Measurements from ENCODE around the gene PGBD5.

The PGBD5 gene

DNA sequence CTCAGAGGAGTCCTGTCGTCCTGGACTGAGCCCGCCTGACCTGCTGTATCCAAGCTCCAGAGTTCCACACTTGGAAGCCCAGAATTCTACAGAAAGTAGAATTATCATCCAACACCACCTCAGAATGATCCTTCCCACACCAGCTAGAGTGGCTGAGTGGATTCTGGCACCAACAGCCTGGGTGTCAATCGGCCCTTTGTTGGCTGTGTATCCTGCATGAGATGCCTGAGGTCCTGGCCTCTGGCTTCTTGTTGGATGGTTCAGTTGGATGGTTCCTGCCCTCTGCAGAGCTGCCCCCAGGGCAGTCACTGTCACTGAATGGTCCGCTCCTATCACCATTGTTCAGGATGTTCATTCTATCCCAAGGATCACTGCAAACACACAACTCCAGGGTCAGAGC lies 49.8 kb downstream of the PGBD5 start:
- no peak for DNase-seq (ENCODE audit: low read depth)

DNA sequence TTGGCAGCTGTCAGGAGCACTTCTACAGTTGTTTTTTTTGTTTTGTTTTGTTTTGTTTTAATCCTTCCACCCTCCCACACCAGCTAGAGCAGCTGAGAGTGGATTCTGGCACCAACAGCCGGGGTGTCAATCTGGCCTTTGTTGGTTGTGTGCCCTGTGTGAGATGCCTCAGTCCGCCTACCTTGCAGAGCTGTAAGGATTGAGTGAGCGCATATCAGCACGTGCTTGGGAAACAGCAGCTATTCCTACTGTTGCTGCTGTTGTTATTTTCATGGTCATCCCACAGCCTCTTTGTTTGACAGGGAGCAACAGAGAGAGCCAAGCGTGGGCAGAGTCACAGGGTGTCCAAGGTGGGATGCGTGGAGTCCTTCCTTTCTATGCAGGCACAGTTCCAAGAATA lies 50.4 kb downstream of the PGBD5 start:
- no peak for DNase-seq (ENCODE audit: low read depth)

GRCh38 chr1:230375147-230375546 lies 51.0 kb downstream of the PGBD5 start:
- DNase-seq (ENCODE audit: low read depth) = no peak

DNA sequence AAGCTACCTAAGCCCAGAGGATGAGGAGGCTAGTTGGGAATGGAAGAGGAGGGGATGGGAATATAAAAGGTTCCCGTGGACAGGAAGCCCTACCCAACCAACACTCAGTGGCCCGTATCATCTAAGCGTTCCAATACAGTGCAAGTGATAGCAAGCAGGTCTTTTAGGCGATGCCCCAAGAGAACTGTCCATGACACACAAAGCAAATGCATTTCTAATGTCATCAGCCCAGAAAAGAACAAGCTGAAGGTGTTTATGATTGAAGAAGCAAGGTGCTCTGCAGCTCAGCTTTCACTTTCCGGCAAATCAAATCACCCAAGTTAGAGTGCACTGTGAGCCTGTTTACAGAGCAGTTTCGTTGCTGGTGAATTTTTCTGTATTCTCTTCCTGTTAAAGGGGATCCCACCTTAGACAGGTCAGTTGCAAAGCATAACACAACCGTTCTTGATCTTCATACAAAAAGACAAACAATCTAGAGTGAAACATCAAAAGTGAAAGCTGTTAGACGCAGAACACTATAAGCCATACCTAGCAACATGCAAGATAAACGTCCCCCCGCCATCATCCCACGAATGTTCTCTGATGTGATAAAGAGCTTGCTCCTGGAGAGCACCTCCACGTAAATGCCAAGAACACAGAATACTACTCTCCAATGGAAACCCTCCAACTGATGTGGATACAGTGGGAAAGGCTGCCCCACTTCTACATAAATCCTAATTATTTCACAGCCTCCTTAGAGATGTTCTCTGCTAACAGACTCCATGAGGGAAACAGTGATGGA lies 54.0 kb downstream of the PGBD5 start:
- DNase-seq (ENCODE audit: low read depth) = no peak

GRCh38 chr1:230370109-230370508 lies 56.0 kb downstream of the PGBD5 start:
- DNase-seq (ENCODE audit: low read depth) = no peak

DNA sequence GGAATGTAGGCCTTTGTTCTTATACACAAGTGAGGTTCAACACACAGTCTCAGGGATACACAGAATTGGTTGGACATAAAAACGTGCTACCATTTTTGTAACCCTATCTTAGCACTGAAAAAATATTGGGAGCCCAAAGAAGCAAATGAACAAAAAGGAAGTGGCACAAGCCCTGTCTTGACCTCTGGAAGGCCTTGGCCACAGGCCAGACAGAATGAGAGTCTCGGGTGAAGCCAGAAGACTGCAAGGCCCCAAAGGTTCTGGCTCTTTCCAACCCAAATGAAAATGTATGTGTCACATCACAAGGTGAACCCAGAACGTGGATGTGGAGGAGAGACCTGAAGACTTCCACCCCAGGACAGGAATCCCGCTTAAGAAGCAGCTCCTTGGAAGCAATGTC lies 57.3 kb downstream of the PGBD5 start:
- DNase-seq (ENCODE audit: low read depth) = no peak

GRCh38 chr1:230368363-230368762 lies 57.8 kb downstream of the PGBD5 start:
- no peak for DNase-seq (ENCODE audit: low read depth)

GRCh38 chr1:230366504-230366915 lies 59.6 kb downstream of the PGBD5 start:
- no peak for DNase-seq (ENCODE audit: low read depth)

DNA sequence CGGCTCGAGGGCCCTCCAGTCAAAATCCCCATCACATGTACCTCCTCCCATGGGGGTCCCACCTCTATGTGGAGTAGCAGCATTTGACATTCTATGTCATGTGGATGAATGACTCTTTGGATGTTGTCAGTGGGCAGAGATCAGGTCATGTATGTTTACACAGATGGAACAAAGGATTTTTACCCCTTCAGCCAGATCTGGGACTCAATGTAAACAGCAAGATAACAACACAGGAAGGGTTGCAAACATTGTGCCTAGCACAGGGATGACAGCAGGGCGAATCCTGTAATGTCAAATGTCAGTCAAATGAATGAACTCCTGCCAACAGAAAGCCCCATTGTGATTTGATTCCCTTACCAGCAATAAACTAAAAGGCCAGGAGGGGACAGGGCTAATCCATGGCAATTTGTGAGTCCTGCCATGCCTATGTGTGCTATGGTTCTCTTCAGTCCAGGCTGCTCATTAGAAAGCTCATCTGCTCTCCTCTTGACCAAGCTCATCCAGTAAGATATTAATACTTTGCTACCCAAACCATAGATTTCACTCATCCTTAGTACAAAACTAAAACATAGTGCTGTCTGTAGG lies 60.3 kb downstream of the PGBD5 start:
- no peak for DNase-seq (ENCODE audit: low read depth)

GRCh38 chr1:230362949-230363348 lies 63.2 kb downstream of the PGBD5 start:
- DNase-seq (ENCODE audit: low read depth) = no peak

- no peak for DNase-seq (ENCODE audit: low read depth)
These were observed 64.2 kb downstream of the PGBD5 start for GRCh38 chr1:230361941-230362340.

DNA sequence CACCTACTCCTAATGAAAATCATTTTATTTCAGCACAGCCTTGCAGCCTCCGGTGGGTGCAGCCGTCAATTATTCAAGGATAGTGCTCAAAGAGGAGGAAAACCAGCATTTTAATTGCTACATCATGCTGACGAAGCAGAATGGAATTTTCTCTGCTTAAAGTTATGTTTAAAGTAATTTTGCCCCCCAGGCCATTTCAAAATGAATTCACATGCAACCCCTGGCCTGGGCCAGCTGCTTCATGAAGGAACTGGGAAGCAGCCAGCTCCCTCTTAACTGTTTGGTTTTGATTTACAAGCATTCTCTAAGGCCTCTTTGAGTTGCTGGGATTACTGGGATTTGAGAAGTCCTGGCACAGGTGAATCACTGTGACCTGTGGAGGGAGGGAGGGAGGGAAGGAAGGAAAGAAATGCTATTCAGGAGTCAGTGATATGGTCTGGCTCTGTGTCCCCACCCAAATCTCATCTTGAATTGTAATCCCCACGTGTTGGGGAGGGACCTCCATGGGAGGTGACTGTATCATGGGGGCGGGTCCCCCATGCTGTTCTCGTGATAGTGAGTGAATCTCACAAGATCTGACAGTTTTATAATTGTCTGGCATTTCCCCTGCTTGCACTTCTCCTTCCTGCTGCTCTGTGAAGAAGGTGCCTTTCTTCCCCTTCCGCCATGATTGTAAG lies 66.0 kb downstream of the PGBD5 start:
- DNase-seq (ENCODE audit: low read depth) = peak; percentile 23

GRCh38 chr1:230356869-230357794 lies 69.0 kb downstream of the PGBD5 start:
- DNase-seq (ENCODE audit: low read depth) = no peak

GRCh38 chr1:230356190-230356589 lies 69.9 kb downstream of the PGBD5 start:
- DNase-seq (ENCODE audit: low read depth) = no peak

DNA sequence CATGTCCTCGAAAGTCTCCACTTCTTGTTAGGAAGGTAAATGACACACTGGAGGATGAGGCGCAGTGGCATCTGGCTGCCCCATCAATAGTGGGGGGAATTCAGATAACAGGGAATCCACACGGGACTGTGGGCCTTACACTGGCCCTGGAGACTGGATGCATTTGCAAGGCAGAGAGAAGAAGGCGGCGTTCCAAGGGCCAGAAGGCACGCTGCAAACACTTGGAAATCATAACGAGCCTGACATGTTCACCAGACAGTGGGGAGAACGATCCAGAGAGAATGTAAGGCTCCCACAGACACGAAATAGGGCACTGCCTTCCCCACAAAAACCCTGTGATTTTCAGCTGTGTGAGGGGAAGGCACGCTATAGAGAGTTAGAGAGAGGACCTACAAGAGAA lies 70.5 kb downstream of the PGBD5 start:
- DNase-seq (ENCODE audit: low read depth) = no peak

- DNase-seq (ENCODE audit: low read depth) = no peak
These were observed 71.0 kb downstream of the PGBD5 start for GRCh38 chr1:230355128-230355527.

GRCh38 chr1:230354005-230354404 lies 72.1 kb downstream of the PGBD5 start:
- no peak for DNase-seq (ENCODE audit: low read depth)

- no peak for DNase-seq (ENCODE audit: low read depth)
These were observed 73.6 kb downstream of the PGBD5 start for GRCh38 chr1:230352537-230352936.

GRCh38 chr1:230351983-230352382 lies 74.1 kb downstream of the PGBD5 start:
- no peak for DNase-seq (ENCODE audit: low read depth)

GRCh38 chr1:230351514-230351913 lies 74.6 kb downstream of the PGBD5 start:
- DNase-seq (ENCODE audit: low read depth) = no peak

- DNase-seq (ENCODE audit: low read depth) = no peak
These were observed 75.8 kb downstream of the PGBD5 start for GRCh38 chr1:230350208-230350921.

DNA sequence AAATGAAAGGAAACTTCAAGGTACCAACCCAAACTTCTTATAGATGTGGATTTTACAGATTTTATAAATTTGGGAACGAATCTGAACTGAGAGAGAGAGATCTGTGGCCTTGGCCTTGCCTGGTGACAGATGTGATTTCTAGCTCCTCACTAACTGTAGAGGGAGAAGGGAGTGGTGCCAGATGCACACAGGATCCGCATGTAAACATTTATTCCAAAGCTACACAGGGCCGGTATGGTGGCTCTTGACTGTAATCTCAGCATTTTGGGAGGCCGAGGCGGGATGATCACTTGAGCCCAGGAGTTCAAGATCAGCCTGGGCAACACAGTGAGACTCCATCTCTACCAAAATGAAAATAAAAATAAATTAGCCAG lies 77.1 kb downstream of the PGBD5 start:
- no peak for DNase-seq (ENCODE audit: low read depth)
